NCI-H2196 (cell line): Measurements from ENCODE around the gene PIAS1.
A peak's percentile ranks its signal among the peaks of the same experiment; 100 is the strongest.
"Not testable (repeated sequence)": the region's sequence is repeated elsewhere in the genome, so short reads cannot be mapped to it uniquely, and the experiment has no call there.

Experiments
- DNase-seq: peaks from one replicate; lab custom pipeline; 2025; ENCODE audit not compliant: unreplicated experiment; lab: John Stamatoyannopoulos, UW

The PIAS1 gene

DNA sequence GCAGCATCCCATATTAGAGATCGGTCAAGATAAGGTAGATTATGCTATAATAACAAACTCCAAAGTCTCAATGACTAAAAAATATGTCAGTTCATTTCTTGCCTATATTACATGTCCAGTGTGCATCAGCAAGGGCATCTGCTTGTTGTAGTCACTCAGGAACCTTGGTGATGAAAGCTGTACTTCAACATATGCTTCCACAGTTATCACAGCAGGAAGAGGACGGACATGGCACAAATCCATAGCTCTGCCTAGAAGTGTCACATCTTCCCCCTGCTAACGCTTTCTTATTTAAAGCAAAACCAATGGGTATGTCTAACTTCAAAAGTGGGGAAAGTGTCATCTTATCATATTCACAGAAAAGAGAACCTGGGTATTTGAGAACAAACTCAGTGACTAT, 20.0 kb upstream of the PIAS1 start:
- DNase-seq = no peak

DNA sequence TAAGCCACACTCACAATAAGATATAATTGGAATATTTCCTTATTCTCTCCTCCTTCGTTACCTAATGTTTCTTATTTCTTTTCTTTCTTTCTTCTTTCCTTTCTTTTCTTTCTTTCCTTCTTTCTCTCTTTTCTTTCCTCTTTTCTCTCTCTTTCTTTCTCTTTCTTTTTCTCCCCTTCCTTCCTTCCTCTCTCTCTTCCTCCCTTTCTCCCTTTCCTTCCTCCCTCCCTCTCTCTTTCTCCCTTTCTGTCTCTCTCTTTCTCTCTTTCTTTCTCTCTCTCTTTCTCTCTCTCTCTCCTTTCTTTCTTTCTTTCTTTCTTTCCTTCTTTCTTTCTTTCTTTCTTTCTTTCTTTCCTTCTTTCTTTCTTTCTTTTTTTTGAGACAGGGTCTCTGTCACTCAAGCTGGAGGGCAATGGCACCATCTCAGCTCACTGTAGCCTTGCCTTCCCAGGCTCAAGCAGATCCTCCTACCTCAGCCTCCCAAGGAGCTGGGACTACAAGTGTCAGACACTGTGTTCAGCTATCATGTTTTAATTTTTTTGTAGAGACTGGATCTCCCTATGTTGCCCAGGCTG, 19.3 kb upstream of the PIAS1 start:
- DNase-seq = no peak

DNA sequence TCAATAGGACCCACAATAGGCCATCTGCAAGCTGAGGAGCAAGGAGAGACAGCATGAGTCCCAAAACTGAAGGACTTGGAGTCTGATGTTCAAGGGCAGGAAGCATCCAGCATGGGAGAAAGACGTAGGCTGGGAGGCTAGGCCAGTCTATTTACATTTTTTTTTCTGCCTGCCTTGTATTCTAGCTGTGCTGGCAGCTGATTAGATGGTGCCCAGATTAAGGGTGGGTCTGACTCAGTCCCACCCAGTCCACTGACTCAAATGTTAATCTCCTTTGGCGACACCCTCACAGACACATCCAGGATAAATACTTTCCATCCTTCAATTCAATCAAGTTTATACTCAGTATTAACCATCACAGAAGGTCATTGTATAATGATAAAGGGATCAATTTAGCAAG, 15.9 kb upstream of the PIAS1 start:
- DNase-seq = no peak

DNA sequence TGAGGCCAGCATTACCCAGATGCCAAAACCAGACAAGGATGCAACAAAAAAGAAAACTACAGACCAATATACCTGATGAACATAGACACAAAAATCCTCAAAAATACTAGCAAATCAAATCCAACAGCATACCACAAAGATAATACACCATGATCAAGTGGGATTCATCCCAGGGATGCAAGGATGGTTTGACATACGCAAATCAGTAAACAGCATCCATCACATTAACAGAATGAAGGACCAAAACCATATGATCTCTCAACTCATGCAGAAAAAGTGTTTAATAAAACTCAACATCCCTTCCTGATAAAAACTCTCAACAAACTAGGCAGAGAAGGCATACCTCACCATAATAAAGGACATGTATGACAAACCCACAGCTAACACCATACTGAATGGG, 14.0 kb upstream of the PIAS1 start:
- no peak for DNase-seq

DNA sequence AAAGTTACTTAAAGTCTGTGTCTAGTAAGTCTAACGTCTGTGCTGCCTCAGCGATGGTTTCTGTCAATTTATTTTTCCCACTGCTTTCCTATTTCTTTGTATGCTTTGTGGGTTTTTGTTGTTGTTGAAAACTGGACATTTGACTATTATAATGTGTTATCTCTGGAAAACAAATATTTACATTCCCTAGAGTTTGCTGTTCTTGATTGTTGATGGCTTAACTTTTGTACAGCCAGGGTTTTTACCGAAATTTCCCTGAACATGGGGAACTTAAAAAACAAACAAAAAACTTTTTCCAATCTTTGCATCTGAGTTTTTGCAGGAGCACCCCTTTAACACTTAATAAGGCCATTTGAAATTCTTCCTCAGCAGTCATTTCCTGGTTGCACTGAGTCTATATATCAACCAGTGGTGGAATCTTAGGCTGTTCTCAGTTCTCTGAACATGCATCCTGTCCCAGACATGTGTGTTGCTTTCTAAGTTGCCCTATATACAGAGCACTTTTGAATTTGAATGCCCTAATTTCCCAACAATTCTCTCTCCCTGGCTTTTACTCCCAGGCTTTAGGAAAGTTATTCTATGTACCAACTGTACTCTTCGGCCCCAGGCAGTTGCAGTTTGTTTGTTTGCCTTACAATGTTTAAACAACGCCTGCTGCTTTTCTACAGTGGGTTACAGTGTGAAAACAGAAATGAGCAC, 11.8 kb upstream of the PIAS1 start:
- no peak for DNase-seq

DNA sequence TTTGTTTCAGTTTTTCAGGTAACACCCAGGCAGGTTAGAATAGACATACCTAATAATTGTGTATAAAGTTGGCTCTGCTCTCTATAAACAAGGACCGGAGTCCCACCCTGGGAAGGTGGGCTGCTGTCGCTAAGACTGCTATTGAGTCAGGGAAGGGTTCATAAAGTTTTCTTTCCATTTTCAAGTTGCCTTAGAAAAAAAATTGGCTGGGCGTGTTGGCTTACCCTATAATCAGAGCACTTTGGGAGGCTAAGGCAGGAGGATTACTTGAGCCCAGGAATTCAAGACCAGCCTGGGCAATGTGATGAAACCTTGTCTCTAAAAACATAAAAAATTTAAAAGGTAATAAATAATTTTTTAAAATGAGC, 11.3 kb upstream of the PIAS1 start:
- DNase-seq = no peak

DNA sequence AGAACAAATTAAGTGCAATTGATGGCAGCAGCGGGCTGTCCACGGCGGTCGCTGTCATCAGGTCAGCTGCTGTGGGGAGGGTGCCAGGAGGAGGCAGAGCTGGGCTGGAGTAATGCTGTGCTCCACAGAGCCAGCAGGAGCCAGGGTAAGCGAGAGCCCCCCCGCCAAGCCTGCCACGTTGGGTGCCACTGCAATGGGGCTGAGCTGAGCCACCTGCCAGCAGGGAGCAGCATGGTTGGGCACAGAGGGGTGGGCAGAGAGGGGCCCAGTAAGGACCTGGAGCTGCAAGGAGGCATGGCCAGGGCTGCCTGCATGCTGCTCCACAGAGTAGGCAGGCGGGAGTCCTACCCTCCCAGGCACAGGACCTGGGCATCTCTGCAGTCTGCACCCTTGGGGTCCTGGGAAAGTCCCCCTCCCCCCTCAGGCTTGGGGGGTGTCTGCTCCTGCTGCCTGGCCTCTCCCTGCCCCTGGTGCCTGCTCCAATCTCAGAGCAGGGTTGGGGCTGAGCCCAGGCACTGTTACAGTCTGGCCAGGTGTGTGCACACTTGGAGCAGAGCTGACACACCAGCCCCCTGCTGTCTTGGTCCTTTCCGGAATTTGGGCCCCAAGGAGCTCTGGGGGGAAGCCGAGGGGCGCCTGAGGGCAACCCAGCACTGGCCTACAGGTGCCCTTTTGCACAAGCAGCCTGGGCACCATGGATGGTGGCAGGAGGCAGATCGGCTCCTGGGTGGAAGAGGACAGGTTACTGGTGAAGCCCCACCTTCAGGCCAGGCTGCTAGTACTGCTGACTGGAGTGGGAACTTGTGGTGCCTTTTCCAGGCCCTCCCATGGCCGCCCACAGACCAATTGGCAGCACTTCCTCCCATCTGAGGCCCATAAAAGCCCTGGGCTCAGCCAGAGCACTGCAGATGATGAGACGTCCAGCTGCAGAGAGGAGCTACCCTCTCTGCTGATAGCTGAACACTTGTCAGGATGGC, 8.5 kb upstream of the PIAS1 start:
- no peak for DNase-seq

DNA sequence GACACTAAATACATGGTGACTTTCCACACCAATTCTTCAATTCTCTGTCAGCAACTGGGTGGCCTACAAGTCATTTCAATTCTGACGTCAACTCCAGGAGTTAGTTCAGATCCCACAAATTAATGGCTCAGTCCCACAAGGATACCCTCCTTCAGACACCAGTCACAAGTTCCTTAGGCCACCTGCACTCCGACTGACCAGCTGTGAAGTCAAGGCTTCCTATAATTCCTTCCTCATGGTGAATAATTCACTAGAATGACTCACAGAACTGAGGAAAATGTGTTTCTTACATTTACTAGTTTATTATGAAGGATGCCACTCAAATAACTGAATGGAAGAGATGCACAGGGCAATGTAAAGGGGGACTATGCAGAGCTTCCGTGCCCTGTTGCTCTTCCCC, 6.3 kb upstream of the PIAS1 start:
- no peak for DNase-seq

DNA sequence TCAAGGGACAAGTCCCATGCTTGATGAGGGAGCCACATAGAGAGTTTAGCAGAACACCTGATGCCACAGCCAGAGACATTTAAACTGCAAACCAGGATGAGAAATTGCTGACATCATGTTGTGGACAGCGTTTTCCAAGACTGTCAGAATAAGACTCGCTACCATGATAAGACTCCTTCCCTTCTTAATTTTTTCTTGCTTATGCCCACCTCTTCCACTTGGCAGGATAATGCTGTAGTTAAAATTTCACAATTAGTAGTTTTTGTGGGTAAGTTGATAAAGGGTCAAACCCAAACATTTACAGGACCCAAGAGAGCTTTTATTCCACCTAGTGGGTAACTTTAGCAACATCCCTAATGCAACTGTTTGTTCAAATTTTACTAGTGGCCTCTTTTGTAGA, 3.0 kb upstream of the PIAS1 start:
- DNase-seq = no peak

DNA sequence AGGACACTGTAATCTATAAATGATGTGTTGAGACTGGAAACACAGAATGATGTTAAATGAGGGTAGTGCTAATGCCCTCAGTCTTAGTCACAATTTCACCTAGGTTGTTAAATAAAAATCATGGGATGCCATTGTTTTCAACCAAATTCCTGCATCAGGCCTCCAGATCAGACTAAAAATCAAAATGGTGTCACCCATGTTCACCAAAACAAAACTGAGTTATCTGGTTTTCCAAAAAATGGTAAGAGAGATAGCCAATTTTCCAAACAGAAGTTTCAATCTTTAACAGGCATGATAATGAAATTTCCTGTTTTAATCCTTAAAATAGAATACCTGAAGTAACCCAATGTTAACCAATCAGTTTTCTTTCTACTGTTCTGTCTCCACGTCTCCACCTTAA, 2.2 kb upstream of the PIAS1 start:
- no peak for DNase-seq

DNA sequence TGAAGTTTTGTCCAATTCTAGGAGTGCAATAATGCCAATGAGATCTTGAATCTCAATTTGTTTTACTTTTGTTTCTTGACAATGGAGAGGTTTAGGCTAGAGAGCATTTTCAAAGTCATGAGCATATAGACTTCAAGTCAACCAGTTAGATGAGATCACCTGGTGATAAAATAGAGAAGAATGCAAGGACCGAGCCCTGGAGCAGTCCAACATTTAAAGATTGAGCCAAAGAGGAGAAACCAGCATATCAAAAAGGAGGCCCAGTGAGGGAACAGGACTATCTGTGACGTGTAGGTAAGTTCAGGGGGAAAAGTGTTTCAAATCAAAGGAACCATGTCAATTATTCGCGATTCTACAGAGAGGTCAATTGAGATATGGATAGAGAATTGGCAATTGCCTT, 1.7 kb upstream of the PIAS1 start:
- DNase-seq = no peak

DNA sequence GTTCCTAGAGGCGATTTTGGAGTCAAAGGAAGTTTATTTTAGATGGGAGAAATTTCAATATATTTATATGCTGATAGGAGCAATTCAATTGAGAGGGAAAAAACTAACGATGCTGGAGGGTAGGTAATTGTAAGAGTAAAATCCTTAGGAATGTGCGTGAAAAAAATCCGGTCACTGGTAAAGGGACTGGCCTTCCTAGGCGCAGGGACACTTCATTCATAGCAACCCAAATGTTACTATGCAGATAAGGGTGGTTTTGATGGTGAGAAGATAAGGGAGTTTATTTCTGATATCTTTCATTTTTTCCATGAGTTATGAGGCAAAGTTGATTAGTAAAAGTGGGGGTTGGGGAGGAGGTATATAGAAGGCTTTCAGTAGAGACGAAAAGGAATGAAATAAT, 1.1 kb upstream of the PIAS1 start:
- no peak for DNase-seq

DNA sequence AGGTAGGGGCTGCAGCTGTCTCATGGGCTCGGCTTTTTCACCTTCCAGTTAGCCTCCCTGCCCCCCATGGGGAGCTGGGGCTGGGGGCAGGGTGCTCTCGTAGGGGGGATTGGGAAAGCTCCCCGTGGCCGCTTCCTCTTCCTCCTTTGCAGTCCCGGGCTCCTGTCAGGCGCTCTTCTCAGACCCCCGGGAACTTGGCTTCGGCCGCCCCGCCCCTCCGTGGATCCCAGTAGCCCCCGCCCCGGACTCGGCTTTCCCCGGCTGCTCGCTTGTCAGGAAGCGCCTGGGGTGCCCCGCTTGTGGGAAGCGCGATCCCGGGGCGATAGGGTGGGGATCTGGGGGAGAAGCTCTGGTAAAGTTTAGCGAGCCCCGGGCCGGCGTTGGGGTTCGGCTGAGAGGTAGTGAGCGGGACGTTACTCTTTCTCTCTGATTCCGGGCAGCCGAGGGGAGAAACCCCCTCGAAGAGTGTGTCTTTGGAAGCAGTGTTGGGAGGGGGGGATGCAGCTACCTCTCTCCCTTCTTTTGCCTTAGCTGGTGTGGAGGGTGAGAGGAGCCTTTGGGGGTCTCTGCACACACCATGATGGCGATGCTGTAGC, 611 bp downstream of the PIAS1 start:
- DNase-seq = no peak

DNA sequence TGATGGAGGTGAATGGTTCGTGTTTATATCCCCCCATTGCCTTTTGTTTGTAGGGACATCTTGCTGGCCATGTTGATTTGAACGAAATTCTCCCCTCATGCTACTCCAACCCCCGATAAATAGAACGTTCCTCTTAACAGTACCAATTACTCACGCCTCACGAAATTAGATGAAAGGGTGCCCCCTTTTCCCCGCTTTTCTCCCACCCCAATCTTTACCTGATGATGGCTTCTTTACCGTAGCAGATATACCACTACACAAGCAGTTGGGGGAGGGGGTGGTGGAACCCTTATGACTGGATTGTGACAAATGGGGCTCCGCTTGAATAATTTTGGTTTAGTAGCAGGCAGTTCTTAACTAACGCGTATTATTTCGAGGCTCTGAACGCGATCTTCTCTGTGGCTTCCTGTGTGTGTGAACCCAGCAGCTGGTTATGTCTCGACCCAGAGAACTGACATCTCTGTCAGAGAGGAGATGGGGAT, 1.1 kb downstream of the PIAS1 start:
- DNase-seq = peak; percentile 4

DNA sequence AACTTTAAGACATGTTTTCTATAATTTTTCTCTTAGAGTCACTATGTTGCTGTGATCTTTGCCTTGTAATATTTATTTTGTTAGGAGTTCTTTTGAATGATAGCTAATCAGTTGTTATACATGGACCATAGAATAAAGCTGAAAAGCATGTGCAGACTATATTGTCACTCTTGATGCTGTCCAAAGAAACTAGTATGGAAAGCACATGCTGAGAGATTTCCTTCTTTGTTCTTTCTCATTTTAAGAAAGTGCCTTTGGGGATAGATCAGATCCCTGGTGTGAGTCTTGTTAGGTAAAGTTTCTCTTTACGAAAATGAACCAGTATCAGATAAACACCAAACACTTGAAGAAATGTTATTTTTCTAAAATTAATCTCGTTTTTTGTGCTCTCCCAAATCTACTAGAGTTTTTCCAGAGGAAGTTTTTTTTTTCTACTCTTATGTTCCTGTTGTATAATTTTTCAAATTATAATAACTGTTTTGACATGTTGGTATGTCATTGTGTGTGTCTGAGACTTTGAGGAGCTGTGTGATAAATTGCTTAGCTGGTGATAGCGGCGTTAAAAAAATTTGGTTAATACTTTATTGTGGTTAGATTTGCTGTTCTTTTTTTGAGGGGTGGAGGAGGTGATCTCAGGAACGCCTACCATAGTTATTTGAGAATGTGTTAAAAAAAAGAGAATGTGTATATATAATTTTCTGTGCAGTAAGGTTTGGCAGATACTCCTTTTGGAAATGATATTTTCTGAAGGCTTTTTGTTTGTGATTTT, 2.2 kb downstream of the PIAS1 start:
- no peak for DNase-seq

DNA sequence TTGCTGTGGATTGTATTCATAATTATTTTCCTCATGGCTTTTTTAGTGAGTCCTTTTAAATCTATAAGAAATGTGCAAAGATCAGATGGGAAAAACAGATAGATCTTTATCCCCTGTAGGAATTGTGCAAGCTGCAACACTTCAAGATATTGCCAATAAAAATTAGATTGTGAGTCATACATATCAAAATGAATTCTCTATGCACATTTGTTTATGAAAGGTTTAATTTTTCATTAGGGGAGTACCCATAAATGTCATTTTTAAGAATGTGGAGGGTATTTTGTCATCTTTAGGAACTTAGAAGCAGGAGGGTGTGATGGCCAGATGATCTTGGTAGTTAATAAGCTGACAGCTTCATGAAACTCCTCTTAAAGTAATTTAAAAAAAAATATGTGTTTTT, 2.9 kb downstream of the PIAS1 start:
- DNase-seq = no peak

DNA sequence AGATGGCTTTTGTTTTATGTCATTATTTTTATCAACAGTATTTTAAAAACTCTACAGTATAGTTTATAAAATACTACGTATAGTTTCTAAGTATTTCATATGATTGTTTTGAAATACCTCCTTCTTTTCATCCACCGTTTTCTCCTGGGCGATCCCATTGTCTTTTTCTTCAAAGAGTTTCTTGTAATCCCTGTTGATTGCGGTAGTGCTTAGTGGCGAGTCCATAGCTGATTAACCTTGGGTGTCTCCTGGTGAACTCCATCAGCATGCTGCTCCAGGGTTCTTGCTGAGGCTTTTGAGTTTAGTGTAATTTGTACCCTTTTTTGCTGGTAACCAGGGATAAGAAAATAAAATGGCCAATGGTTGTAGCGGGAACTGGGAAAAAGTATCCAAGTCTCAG, 3.6 kb downstream of the PIAS1 start:
- DNase-seq = no peak

DNA sequence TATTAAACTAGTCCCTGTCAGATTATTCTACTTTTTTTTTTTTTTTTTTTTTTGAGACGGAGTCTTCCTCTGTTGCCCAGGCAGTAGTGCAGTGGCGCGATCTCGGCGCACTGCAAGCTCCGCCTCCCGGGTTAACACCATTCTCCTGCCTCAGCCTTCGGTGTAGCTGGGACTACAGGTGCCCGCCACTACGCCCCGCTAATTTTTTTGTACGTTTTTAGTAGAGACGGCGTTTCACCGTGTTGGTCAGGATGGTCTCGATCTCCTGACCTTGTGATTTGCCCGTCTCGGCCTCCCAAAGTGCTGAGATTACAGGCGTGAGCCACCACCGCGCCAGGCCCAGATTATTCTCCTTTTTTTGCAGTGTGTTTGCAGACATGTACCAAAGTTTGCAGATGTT, 4.9 kb downstream of the PIAS1 start:
- not testable (repeated sequence) for DNase-seq

DNA sequence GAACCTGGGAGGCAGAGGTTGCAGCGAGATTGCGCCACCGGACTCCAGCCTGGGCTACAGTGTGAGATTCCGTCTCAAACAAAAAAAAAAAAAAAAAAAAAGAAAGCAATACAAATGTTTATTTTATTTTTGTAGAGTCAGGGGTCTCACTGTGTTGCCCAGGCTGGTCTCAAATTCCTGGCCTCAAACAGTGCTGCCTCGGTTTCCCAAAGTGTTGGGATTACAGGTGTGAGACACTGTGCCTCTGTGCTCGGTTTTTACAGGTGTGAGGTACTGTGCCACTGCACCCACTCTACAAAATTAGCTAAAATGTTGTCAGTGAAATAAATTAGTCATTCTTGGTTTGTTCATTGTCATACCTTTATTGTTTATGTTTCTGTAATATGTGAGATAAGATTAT, 5.5 kb downstream of the PIAS1 start:
- no peak for DNase-seq

DNA sequence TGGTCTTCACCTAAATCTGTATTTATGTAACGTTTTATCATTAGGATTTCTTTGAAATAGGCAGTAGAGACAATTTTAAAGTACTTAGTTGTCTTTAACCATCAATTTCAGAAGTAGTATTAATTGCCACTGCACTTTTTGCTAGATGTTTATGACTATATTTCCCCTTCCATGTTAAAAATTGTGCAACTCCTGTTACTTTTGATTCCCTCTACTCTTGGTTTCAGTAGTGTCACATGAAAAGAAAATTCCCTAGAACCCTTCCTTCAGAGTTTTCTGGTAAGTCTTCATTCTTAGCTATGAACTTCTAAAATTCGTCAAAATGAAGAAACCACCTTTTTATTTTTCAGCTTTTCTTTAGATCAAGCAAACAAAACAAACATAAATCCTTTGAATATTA, 7.1 kb downstream of the PIAS1 start:
- no peak for DNase-seq

DNA sequence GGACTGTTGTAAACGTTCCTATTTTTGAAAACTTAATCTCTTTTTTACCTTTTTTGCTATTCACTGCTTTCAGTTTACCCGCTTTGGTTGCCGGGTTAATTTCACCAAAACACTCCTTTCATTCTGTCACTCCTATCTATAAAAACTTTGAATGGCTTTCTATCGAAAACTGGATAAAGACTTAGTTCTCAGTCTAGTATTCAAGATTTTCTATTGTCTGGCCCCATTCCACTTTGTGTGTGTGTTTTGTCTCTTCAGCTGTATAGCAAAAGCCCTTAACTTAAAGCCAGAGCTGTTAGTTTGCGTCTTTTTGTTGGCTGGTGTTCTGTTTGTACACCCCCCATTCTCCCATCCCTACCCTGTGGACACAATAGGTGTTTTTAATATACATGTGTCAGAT, 7.5 kb downstream of the PIAS1 start:
- DNase-seq = no peak
